LNCaP clone FGC (cell line): ENCODE results near the gene QPCT.

Source experiments
- DNase-seq: peaks from one replicate; pipeline ENCODE4 v3.0.0-alpha.2; 2011; ENCODE audit warnings: low read depth
- H3K4me3 ChIP-seq: 2 replicates; pipeline ENCODE4 v1.5.1; 2011; ENCODE audit warnings: mild to moderate bottlenecking, low read depth, low read length, control low read depth
- CTCF ChIP-seq: IDR thresholded peaks from 2 replicates; pipeline ENCODE4 v1.5.1; 2012; ENCODE audit warnings: mild to moderate bottlenecking; ENCODE audit not compliant: control insufficient read depth, insufficient read depth; ENCODE audit errors: extremely low read depth

Gene QPCT

GRCh38 chr2:37365669-37366068 is 21.2 kb downstream of the QPCT start:
- TF ChIP-seq CTCF: no peak
- H3K4me3 ChIP-seq: no peak overlapping the region
- DNase-seq: no peak

- no peak overlapping the region for H3K4me3 ChIP-seq
- TF ChIP-seq CTCF: no peak
- DNase-seq: no peak
These were observed 22.3 kb downstream of the QPCT start for GRCh38 chr2:37366773-37367172.

GRCh38 chr2:37367310-37367709 is 22.9 kb downstream of the QPCT start:
- DNase-seq: no peak
- no peak overlapping the region for H3K4me3 ChIP-seq
- no peak for TF ChIP-seq CTCF

- TF ChIP-seq CTCF: no peak
- no peak for DNase-seq
- no peak overlapping the region for H3K4me3 ChIP-seq
These were observed 23.6 kb downstream of the QPCT start for GRCh38 chr2:37367984-37368383.

GRCh38 chr2:37370666-37371065 is 26.2 kb downstream of the QPCT start:
- H3K4me3 ChIP-seq: no peak overlapping the region
- no peak for TF ChIP-seq CTCF
- no peak for DNase-seq

GRCh38 chr2:37372000-37372399 is 27.6 kb downstream of the QPCT start:
- no peak overlapping the region for H3K4me3 ChIP-seq
- TF ChIP-seq CTCF: no peak
- no peak for DNase-seq

- TF ChIP-seq CTCF: no peak
- DNase-seq: no peak
- no peak overlapping the region for H3K4me3 ChIP-seq
These were observed 31.4 kb downstream of the QPCT start for GRCh38 chr2:37375741-37376288.
